Stimulated activated CD8-positive, alpha-beta memory T cell treated with anti-CD3 and anti-CD28 coated beads, Interleukin-2, amount 100 ng/mL, for 1 hour (primary cell): ENCODE results near the gene IMPA2.
"Not testable (repeated sequence)": the region's sequence is repeated elsewhere in the genome, so short reads cannot be mapped to it uniquely, and the experiment has no call there.

Experiments used
- DNase-seq, 2 donors: peaks; one replicate each; pipeline ENCODE4 v3.0.0-alpha.2; 2020; ENCODE audit warnings: low read depth in 2 of 2

The IMPA2 gene

GRCh38 chr18:12028040-12028628, 46.8 kb downstream of the IMPA2 start:
- DNase-seq, result no peak

- no peak for DNase-seq
Measured at GRCh38 chr18:12028674-12029073, 47.4 kb downstream of the IMPA2 start.

- no peak for DNase-seq
Measured at GRCh38 chr18:12029786-12030584, 48.7 kb downstream of the IMPA2 start.

- DNase-seq, result no peak
Measured at GRCh38 chr18:12030670-12031069, 49.4 kb downstream of the IMPA2 start.

GRCh38 chr18:12031181-12031580, 49.9 kb downstream of the IMPA2 start:
- no peak for DNase-seq

GRCh38 chr18:12031846-12032245, 50.5 kb downstream of the IMPA2 start:
- DNase-seq, result no peak

- DNase-seq, result no peak
Measured at GRCh38 chr18:12032786-12033642, 51.7 kb downstream of the IMPA2 start.

- DNase-seq, result no peak
Measured at GRCh38 chr18:12033643-12034025, 52.3 kb downstream of the IMPA2 start.

GRCh38 chr18:12034241-12035100, 53.2 kb downstream of the IMPA2 start:
- no peak for DNase-seq

- no peak for DNase-seq
Measured at GRCh38 chr18:12035481-12035880, 54.2 kb downstream of the IMPA2 start.

- DNase-seq, result no peak
Measured at GRCh38 chr18:12036201-12036751, 55.0 kb downstream of the IMPA2 start.

- DNase-seq, result no peak
Measured at GRCh38 chr18:12038082-12038638, 56.9 kb downstream of the IMPA2 start.

GRCh38 chr18:12038639-12039539, 57.6 kb downstream of the IMPA2 start:
- DNase-seq, result peak; percentile 50 to 61

GRCh38 chr18:12039540-12039930, 58.2 kb downstream of the IMPA2 start:
- not testable (repeated sequence) for DNase-seq

GRCh38 chr18:12041561-12041960, 60.3 kb downstream of the IMPA2 start:
- DNase-seq, result no peak

- DNase-seq, result no peak
Measured at GRCh38 chr18:12043811-12044210, 62.5 kb downstream of the IMPA2 start.

- DNase-seq, result no peak
Measured at GRCh38 chr18:12044591-12044990, 63.3 kb downstream of the IMPA2 start.

- DNase-seq, result no peak
Measured at GRCh38 chr18:12046046-12046750, 64.9 kb downstream of the IMPA2 start.

- no peak for DNase-seq
Measured at GRCh38 chr18:12046751-12047335, 65.5 kb downstream of the IMPA2 start.
